Neural cell (in vitro differentiated cells): ENCODE results near the gene BTBD17.

ENCODE experiments used
- CTCF ChIP-seq: fragments of 450-650 bp; IDR thresholded peaks from 2 replicates; pipeline ENCODE4 v1.5.1; 2014; ENCODE audit warnings: antibody characterized with exemption, mild to moderate bottlenecking, moderate library complexity; ENCODE audit not compliant: poor library complexity, severe bottlenecking
- EZH2 ChIP-seq: fragments of 200-600, 300-800 bp; shearing (Covaris generic), sonication (generic); IDR thresholded peaks from 2 replicates; pipeline ENCODE4 v1.6.1; 2014; ENCODE audit warnings: antibody characterized with exemption, low read length, borderline replicate concordance, mild to moderate bottlenecking; ENCODE audit not compliant: insufficient read depth, poor library complexity, severe bottlenecking
- POLR2AphosphoS5 ChIP-seq: IDR thresholded peaks from 2 replicates; pipeline ENCODE4 v1.6.1; 2012
- SMC3 ChIP-seq: fragments of 450-650 bp; conservative IDR thresholded peaks from 2 replicates; pipeline ENCODE4 v1.6.1; 2014; ENCODE audit warnings: antibody characterized with exemption, mild to moderate bottlenecking, moderate library complexity; ENCODE audit not compliant: poor library complexity

- TF ChIP-seq CTCF (no peak), SMC3 (no peak), POLR2AphosphoS5 (no peak), EZH2 (no peak)
These were observed 4.8 kb downstream of the BTBD17 start for GRCh38 chr17:74356646-74357465.
